A549 (cell line): ENCODE results near the gene KRT15. TPM values are rescaled to one million over a fixed set of nuclear protein-coding genes. Genes with fewer than 3 reads are reported as not detected.

ENCODE experiments used
- ATAC-seq, 2 experiments: fragments of 200-7000 bp in 1 of 2; fragments of >200 bp in 1 of 2; cut with Nextera tagmentation in 1 of 2; cut with Tn5 transposase in 1 of 2; 3 replicates each; pipeline versions ENCODE4 v1.8.0 to v1.9.1; 2018 to 2020; ENCODE audit warnings: mild to moderate bottlenecking in 1 of 2, moderate library complexity in 1 of 2
- CTCF ChIA-PET: fragments of 300-600 bp; sonication (Branson Sonifier 250); formaldehyde crosslinking; extraction: SDS; loops from one replicate; lab custom pipeline; 2021; ENCODE audit warnings: antibody characterized with exemption, inconsistent platforms; lab: Yijun Ruan, JAX
- POLR2A ChIA-PET: fragments of 350-600 bp; formaldehyde crosslinking; extraction: SDS; loops from one replicate; lab custom pipeline; 2021; ENCODE audit warnings: antibody characterized with exemption, inconsistent platforms; lab: Yijun Ruan, JAX
- DNase-seq, 2 experiments: peaks; one replicate each; pipeline versions ENCODE4 v3.0.0 to v3.0.0-alpha.2; 2011 to 2016; ENCODE audit warnings: low read depth in 1 of 2, low spot score in 1 of 2
- FAIRE-seq: peaks from 2 replicates; lab custom pipeline; 2011; peaks lifted over from hg19 to GRCh38; lab: Jason Lieb, UNC
- H3K27ac ChIP-seq, 2 experiments: fragments of >200 bp; sonication (Bioruptor Twin); formaldehyde crosslinking; 3 replicates each; pipeline ENCODE4 v1.5.1; 2016 to 2017
- H3K4me1 ChIP-seq: fragments of >200 bp; sonication (Bioruptor Twin); formaldehyde crosslinking; 3 replicates; pipeline ENCODE4 v1.6.1; 2016
- H3K4me2 ChIP-seq: fragments of >200 bp; sonication (Bioruptor Twin); formaldehyde crosslinking; 3 replicates; pipeline ENCODE4 v1.6.1; 2016
- H3K4me3 ChIP-seq: fragments of >200 bp; sonication (Bioruptor Twin); formaldehyde crosslinking; 3 replicates; pipeline ENCODE4 v1.5.1; 2016
- H3K9me3 ChIP-seq: fragments of >200 bp; sonication (Bioruptor Twin); formaldehyde crosslinking; 3 replicates; pipeline ENCODE4 v1.6.1; 2016
- BHLHE40 ChIP-seq: IDR thresholded peaks from 2 replicates; pipeline ENCODE4 v1.6.1; 2012; ENCODE audit warnings: low read depth, low read length, inconsistent platforms
- CEBPB ChIP-seq, 2 experiments: fragments of >200 bp in 1 of 2; sonication (Bioruptor Twin) in 1 of 2; formaldehyde crosslinking in 1 of 2; IDR thresholded peaks; 2 replicates each; pipeline ENCODE4 v1.6.1; 2012 to 2016
- CHD2 ChIP-seq: fragments of 150-350 bp; IDR thresholded peaks from 2 replicates; pipeline ENCODE4 v1.6.1; 2014; ENCODE audit warnings: low read length; ENCODE audit not compliant: partially characterized antibody
- CHD4 ChIP-seq: fragments of 200-600 bp; sonication (generic); IDR thresholded peaks from 2 replicates; pipeline ENCODE4 v1.6.1; 2016; ENCODE audit warnings: antibody characterized with exemption, mild to moderate bottlenecking, borderline replicate concordance
- EHF ChIP-seq: fragments of 250-450 bp; sonication (Bioruptor Pico); IDR thresholded peaks from 2 replicates; pipeline ENCODE4 v1.5.0; 2020; ENCODE audit warnings: mild to moderate bottlenecking
- EP300 ChIP-seq, 2 experiments: fragments of >200 bp; sonication (Bioruptor Twin); formaldehyde crosslinking; IDR thresholded peaks; 2 replicates in 1 of 2; 3 replicates in 1 of 2; pipeline ENCODE4 v1.6.1; 2016 to 2017
- FOSB ChIP-seq: fragments of 250-450 bp; sonication (Bioruptor Pico); IDR thresholded peaks from 2 replicates; pipeline ENCODE4 v1.5.0; 2020; ENCODE audit warnings: mild to moderate bottlenecking, moderate library complexity
- HDAC2 ChIP-seq: fragments of 200-600 bp; sonication (generic); IDR thresholded peaks from 2 replicates; pipeline ENCODE4 v1.6.1; 2016
- HEYL ChIP-seq: fragments of 250-450 bp; sonication (Bioruptor Pico); IDR thresholded peaks from 2 replicates; pipeline ENCODE4 v1.8.0; 2021; ENCODE audit warnings: mild to moderate bottlenecking, moderate library complexity
- HOXB13 ChIP-seq: fragments of 250-450 bp; sonication (Bioruptor Pico); IDR thresholded peaks from 2 replicates; pipeline ENCODE4 v1.5.0; 2020; ENCODE audit warnings: low read depth, mild to moderate bottlenecking, moderate library complexity
- HOXB5 ChIP-seq: fragments of 250-450 bp; sonication (Bioruptor Pico); IDR thresholded peaks from 2 replicates; pipeline ENCODE4 v1.5.0; 2020; ENCODE audit warnings: mild to moderate bottlenecking, moderate library complexity
- MYC ChIP-seq: IDR thresholded peaks from 2 replicates; pipeline ENCODE4 v1.6.1; 2012; ENCODE audit warnings: mild to moderate bottlenecking, inconsistent platforms, low read length, improper control_type of control experiment, borderline replicate concordance
- NFE2L2 ChIP-seq: fragments of 150-350 bp; conservative IDR thresholded peaks from 2 replicates; pipeline ENCODE4 v1.6.1; 2014; ENCODE audit warnings: low read length
- NPAS2 ChIP-seq: fragments of 250-450 bp; sonication (Bioruptor Pico); IDR thresholded peaks from 2 replicates; pipeline ENCODE4 v1.8.0; 2022; ENCODE audit warnings: mild to moderate bottlenecking, moderate library complexity, borderline replicate concordance
- RAD21 ChIP-seq, 2 experiments: fragments of >200 bp in 1 of 2; sonication (Bioruptor Twin) in 1 of 2; formaldehyde crosslinking in 1 of 2; IDR thresholded peaks in 1 of 2; conservative IDR thresholded peaks in 1 of 2; 2 replicates in 1 of 2; 3 replicates in 1 of 2; pipeline ENCODE4 v1.6.1; 2012 to 2018; ENCODE audit warnings: inconsistent platforms in 1 of 2
- RARB ChIP-seq: fragments of 250-450 bp; sonication (Bioruptor Pico); IDR thresholded peaks from 2 replicates; pipeline ENCODE4 v1.8.0; 2021; ENCODE audit warnings: mild to moderate bottlenecking, moderate library complexity
- ZFP36 ChIP-seq: fragments of 450-650 bp; IDR thresholded peaks from 2 replicates; pipeline ENCODE4 v1.6.1; 2014; ENCODE audit warnings: borderline replicate concordance; ENCODE audit not compliant: partially characterized antibody
- WGBS: methylation state at CpG from one replicate; pipeline ENCODE4 v1.1.6; 2017; ENCODE audit errors: missing lambda C conversion rate; 5-methylcytosine and 5-hydroxymethylcytosine counted together
- polyA plus RNA-seq, 4 experiments: library from polyadenylated mRNA; depleted of rRNA in 3 of 4; stranded (reverse); fragments of >200 nt; fragmentation: RNase III in 1 of 4; extraction: RNeasy Plus Mini Kit Qiagen cat#74134 plus additional on column Dnase treatment in 1 of 4; gene quantifications; 2 replicates in 3 of 4; 3 replicates in 1 of 4; pipeline ENCODE4 v1.2.3, GENCODE V29; 2011 to 2017
- TF ChIP-seq, protein P1 (sequence below): IDR thresholded peaks from 2 replicates; pipeline ENCODE4 v1.6.1; 2012
- TF ChIP-seq, protein P2 (sequence below): fragments of >200 bp; sonication (Bioruptor Twin); formaldehyde crosslinking; IDR thresholded peaks from 3 replicates; pipeline ENCODE4 v1.5.1; 2016

The KRT15 gene
- polyA plus RNA-seq, 2 of the 4 experiments (the other 2 are of a cell fraction) = 0.62 to 2.1 TPM

DNA sequence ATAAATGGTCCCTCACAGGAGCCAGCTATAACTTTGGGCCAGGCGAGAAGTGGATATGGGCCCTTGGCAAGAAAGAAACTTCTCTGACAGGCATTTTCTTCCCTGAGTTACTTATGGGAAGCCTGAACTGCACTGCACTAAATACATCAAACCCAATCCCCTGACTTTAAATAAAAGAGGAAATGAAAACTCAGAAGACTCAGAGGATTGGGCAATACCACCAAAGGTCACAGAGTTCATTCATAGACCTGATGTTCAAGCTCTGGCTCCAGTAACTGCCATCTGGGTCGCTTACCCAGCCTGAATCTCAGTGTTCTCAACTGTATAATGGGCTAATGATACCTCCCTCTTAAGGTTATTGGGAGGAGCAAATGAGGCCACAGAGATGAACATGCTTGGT, 38.6 kb downstream of the KRT15 start:
- H3K27ac ChIP-seq = no peak overlapping the region
- no peak overlapping the region for H3K4me3 ChIP-seq
- POLR2A ChIA-PET = no interaction called here
- ATAC-seq (no peak), DNase-seq (no peak)
- WGBS = 52% methylated on average over 2 of the region's 2 CpGs
- TF ChIP-seq RARB (CRISPR knock-in tag) = no peak
- TF ChIP-seq, all 56 proteins: peak for 0
- CTCF ChIA-PET = interaction anchor here (0.7 to 3.8 kb wide), 6 partner anchors 10 to 182 kb away, joined by 3 to 20 read pairs (median 5); partner anchors contain the start of gene KRT36
- H3K4me2 ChIP-seq = no peak overlapping the region
- FAIRE-seq = no peak
- no peaks in the 10 kb centered on the region for H3K4me1 ChIP-seq
- no peaks in the 10 kb centered on the region for H3K9me3 ChIP-seq

DNA sequence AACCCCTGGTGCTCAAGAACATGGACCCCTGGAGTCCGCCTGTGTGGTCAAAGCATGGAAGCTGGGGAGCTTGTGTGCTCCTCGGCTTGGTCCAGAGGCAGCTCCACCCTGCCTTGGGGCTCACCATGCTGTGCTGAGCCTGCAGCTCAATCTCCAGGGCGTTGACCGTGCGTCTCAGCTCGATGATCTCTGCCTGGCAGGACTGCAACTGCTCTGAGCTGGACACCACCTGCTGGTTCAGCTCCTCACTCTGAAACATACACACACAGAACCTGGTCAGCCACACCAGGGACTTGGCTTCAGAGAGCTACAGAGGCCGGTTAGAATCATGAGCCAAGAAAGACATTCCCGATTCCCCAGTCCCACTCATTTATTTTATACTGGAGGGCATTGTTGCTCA, 40.5 kb downstream of the KRT15 start:
- 80% methylated on average over 7 of the region's 8 CpGs for WGBS
- H3K27ac ChIP-seq = no peak overlapping the region

DNA sequence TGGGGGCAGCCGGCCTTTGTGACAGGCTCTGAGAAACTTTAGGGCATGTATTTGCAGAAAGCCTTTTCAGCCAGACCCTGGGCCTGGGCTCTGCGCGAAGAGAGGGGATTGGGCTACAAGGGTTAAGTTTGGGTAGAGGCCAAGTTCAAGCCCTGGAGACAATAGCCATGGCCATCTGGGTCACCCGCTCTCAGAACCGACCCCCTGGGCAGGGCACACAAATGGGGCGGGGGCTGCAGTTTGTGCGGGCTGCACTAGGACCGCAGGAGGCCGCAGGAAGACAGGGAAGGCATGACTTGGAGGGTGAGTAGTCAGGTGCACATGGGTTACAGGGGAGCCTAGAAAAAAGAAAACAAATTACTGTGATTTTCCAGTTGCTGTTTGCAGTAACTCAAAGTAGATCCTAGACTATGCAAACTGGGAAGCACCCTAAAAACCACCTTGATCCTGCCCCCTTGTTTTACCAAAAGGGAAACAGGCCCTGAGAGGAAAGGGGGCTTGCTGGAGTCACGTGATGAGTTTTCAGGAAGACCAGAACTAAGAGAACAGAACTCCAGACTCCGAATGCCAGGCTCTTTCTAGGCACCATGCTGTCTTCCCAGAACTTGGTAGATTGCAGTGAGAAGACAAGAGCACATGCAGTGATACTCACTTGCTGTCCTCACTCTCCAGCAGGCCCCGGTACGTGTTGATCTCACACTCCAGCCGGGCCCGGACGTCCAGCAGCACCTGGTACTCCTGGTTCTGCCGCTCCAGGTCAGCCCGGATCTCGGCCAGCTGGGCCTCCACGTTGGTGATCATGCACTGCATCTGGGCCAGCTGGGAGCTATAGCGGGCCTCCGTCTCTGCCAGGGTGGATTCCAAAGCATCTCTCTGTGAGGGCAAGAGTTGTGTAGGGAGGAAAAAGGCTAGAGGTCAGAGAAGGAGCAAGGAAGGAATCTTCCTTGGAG, 41.5 kb downstream of the KRT15 start:
- Histone ChIP-seq H3K4me2 (no peak overlapping the region), H3K4me1 (no peaks in the 10 kb centered on the region), H3K4me3 (no peak overlapping the region), H3K9me3 (peaks cover 1% of the 10 kb centered on the region; the same call in 2 of the 3 replicates), H3K27ac (no peak overlapping the region)
- FAIRE-seq = no peak
- CTCF ChIA-PET = interaction anchor here (0.7 to 1.1 kb wide), 4 partner anchors 11 to 72 kb away, joined by 3 to 5 read pairs (median 3); no protein-coding TSS in a partner anchor
- no peak for ATAC-seq
- POLR2A ChIA-PET = no interaction called here
- WGBS = 81% methylated on average over 22 of the region's 22 CpGs
- no peak for DNase-seq
- TF ChIP-seq EHF (CRISPR knock-in tag) (no peak), MYC (no peak), NPAS2 (CRISPR knock-in tag) (no peak), CHD4 (no peak), BHLHE40 (no peak)

More for the DNA sequence above, 40.5 kb downstream of the KRT15 start:
- ATAC-seq (no peak), DNase-seq (no peak), FAIRE-seq (no peak)
- Histone ChIP-seq H3K4me2 (no peak overlapping the region), H3K9me3 (no peaks in the 10 kb centered on the region), H3K4me1 (no peaks in the 10 kb centered on the region), H3K4me3 (no peak overlapping the region)
- ChIA-PET POLR2A (no interaction called here), CTCF (interaction anchor here (0.8 to 3.8 kb wide), 6 partner anchors 9 to 184 kb away, joined by 3 to 20 read pairs (median 4); no protein-coding TSS in a partner anchor)
- TF ChIP-seq FOSB (no peak), CEBPB (IDR thresholded peaks at IDR 0.05) (no peak), HDAC2 (no peak), BHLHE40 (no peak), CHD4 (no peak), HOXB5 (no peak), HEYL (no peak)
- TF ChIP-seq, protein P1, sequence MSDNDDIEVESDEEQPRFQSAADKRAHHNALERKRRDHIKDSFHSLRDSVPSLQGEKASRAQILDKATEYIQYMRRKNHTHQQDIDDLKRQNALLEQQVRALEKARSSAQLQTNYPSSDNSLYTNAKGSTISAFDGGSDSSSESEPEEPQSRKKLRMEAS = no peak

DNA sequence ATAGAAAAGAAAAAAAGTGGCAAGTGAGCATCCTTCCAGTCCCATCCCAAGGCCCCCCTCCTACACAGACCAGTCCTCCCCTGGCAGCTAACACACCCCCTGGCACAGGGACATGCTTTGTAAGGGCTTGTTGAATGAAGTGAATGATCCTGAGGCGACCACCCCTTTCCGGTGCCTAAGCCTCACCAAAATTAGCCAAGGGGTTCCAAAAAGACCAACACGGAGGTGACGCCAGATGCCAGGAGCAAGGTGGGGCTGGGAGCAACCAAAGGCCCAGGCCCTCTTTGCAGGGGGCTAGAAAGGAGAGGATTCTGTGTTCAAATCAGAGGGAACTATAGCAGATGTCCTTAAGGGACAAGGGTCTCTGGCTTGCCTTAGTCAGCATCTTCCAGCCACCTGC, 43.3 kb downstream of the KRT15 start:
- TF ChIP-seq HDAC2 (no peak), NFE2L2 (no peak), HOXB5 (no peak), EHF (CRISPR knock-in tag) (no peak), CHD2 (no peak), HEYL (no peak), HOXB13 (CRISPR knock-in tag) (no peak), ZFP36 (no peak), EP300 (IDR thresholded peaks at IDR 0.05) (no peak), RAD21 (conservative IDR thresholded peaks at IDR 0.05 in 1 of 2, IDR thresholded peaks at IDR 0.05 in 1 of 2) (no peak)
- TF ChIP-seq, protein P2, sequence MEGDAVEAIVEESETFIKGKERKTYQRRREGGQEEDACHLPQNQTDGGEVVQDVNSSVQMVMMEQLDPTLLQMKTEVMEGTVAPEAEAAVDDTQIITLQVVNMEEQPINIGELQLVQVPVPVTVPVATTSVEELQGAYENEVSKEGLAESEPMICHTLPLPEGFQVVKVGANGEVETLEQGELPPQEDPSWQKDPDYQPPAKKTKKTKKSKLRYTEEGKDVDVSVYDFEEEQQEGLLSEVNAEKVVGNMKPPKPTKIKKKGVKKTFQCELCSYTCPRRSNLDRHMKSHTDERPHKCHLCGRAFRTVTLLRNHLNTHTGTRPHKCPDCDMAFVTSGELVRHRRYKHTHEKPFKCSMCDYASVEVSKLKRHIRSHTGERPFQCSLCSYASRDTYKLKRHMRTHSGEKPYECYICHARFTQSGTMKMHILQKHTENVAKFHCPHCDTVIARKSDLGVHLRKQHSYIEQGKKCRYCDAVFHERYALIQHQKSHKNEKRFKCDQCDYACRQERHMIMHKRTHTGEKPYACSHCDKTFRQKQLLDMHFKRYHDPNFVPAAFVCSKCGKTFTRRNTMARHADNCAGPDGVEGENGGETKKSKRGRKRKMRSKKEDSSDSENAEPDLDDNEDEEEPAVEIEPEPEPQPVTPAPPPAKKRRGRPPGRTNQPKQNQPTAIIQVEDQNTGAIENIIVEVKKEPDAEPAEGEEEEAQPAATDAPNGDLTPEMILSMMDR = no peak
- Histone ChIP-seq H3K9me3 (peaks cover 9% of the 10 kb centered on the region; the same call in 2 of the 3 replicates), H3K4me2 (no peak overlapping the region), H3K4me3 (no peak overlapping the region), H3K27ac (no peak overlapping the region), H3K4me1 (no peaks in the 10 kb centered on the region)
- no peak for FAIRE-seq
- CTCF ChIA-PET = interaction anchor here (0.8 to 1.6 kb wide), 5 partner anchors 9 to 83 kb away, joined by 3 to 6 read pairs (median 3); no protein-coding TSS in a partner anchor
- POLR2A ChIA-PET = no interaction called here
- no peak for DNase-seq
- ATAC-seq = no peak
- 91% methylated on average over 4 of the region's 4 CpGs for WGBS
